Upper lobe of left lung (tissue), 4 donors: ENCODE measurements around the gene OOSP2.

Experiments used
- POLR2A ChIP-seq, 4 donors: fragments of 450-650 bp; IDR thresholded peaks; one replicate each; pipeline ENCODE4 v1.5.1; 2016 to 2017; ENCODE audit warnings: antibody characterized with exemption in 4 of 4, mild to moderate bottlenecking in 2 of 4
- TF ChIP-seq, protein P1 (sequence below), 6 experiments: fragments of 450-650 bp in 4 of 6; fragments of 200-600 bp in 2 of 6; sonication (generic) in 2 of 6; IDR thresholded peaks; one replicate each; pipeline ENCODE4 v1.5.1; 2016 to 2019; ENCODE audit warnings: antibody characterized with exemption in 6 of 6

DNA sequence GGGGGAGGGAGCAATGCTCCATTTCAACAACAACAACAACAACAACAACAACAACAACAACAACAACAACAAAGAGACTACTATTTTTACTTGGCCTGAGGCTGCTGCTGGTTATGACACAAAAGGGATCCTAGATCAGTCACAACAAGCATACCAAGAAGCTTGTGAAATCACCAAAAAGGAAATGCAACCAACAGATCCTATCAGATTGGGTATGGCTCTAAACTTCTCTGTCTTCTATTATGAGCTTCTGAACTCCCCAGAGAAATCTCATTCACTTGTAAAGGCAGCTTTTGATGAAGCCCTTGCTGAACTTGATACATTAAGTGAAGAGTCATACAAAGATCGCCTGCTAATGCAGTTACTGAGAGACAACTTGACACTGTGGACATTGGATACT is 37.8 kb downstream of the OOSP2 start:
- TF ChIP-seq, protein P1, sequence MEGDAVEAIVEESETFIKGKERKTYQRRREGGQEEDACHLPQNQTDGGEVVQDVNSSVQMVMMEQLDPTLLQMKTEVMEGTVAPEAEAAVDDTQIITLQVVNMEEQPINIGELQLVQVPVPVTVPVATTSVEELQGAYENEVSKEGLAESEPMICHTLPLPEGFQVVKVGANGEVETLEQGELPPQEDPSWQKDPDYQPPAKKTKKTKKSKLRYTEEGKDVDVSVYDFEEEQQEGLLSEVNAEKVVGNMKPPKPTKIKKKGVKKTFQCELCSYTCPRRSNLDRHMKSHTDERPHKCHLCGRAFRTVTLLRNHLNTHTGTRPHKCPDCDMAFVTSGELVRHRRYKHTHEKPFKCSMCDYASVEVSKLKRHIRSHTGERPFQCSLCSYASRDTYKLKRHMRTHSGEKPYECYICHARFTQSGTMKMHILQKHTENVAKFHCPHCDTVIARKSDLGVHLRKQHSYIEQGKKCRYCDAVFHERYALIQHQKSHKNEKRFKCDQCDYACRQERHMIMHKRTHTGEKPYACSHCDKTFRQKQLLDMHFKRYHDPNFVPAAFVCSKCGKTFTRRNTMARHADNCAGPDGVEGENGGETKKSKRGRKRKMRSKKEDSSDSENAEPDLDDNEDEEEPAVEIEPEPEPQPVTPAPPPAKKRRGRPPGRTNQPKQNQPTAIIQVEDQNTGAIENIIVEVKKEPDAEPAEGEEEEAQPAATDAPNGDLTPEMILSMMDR (IDR thresholded peaks at IDR 0.05) = no peak
- TF ChIP-seq POLR2A (IDR thresholded peaks at IDR 0.05) = no peak
